DND-41 (cell line): ENCODE data around the gene FAM32A.

Experiments used
- ATAC-seq: fragments of 200-7000 bp; cut with Tn5 transposase; 3 replicates; pipeline ENCODE4 v1.9.1; 2021; ENCODE audit warnings: low read depth; ENCODE audit not compliant: insufficient read depth
- DNase-seq: peaks from one replicate; pipeline ENCODE4 v3.0.0-alpha.2; 2020
- H2AFZ ChIP-seq: 2 replicates; pipeline ENCODE4 v1.6.0; 2012; ENCODE audit warnings: low read depth, low read length
- H3K27ac ChIP-seq: 2 replicates; pipeline ENCODE4 v1.5.1; 2012; ENCODE audit warnings: low read length, inconsistent platforms
- H3K27me3 ChIP-seq: fragments of 200-600 bp; sonication (generic); 2 replicates; pipeline ENCODE4 v1.6.0; 2012; ENCODE audit warnings: low read length, mild to moderate bottlenecking, inconsistent platforms; ENCODE audit not compliant: insufficient read depth, poor library complexity
- H3K36me3 ChIP-seq: 2 replicates; pipeline ENCODE4 v1.5.1; 2012; ENCODE audit warnings: low read length, inconsistent platforms; ENCODE audit not compliant: insufficient read depth
- H3K4me1 ChIP-seq: 2 replicates; pipeline ENCODE4 v1.5.1; 2012; ENCODE audit warnings: mild to moderate bottlenecking, low read length; ENCODE audit not compliant: insufficient read depth
- H3K4me2 ChIP-seq: 2 replicates; pipeline ENCODE4 v1.6.0; 2012; ENCODE audit warnings: mild to moderate bottlenecking, moderate library complexity, low read length, inconsistent platforms; ENCODE audit not compliant: insufficient read depth
- H3K4me3 ChIP-seq, 2 experiments: fragments of 200-600 bp in 1 of 2; shearing (Covaris generic) in 1 of 2; 2 replicates each; pipeline ENCODE4 v1.5.1; 2012 to 2016; ENCODE audit warnings: inconsistent platforms in 2 of 2, low read length in 2 of 2, mild to moderate bottlenecking in 2 of 2, low read depth in 1 of 2, moderate library complexity in 1 of 2
- H3K79me2 ChIP-seq: 2 replicates; pipeline ENCODE4 v1.6.0; 2012; ENCODE audit warnings: low read length, inconsistent platforms; ENCODE audit not compliant: insufficient read depth
- H3K9ac ChIP-seq: 2 replicates; pipeline ENCODE4 v1.6.0; 2012; ENCODE audit warnings: low read depth, mild to moderate bottlenecking, inconsistent platforms, low read length, moderate library complexity
- H3K9me3 ChIP-seq: 2 replicates; pipeline ENCODE4 v1.5.1; 2012; ENCODE audit warnings: low read length, moderate library complexity, mild to moderate bottlenecking, inconsistent platforms; ENCODE audit not compliant: insufficient read depth, severe bottlenecking
- H4K20me1 ChIP-seq: 2 replicates; pipeline ENCODE4 v1.6.0; 2012; ENCODE audit warnings: low read length; ENCODE audit not compliant: insufficient read depth
- CTCF ChIP-seq: IDR thresholded peaks from 2 replicates; pipeline ENCODE4 v1.5.1; 2012; ENCODE audit warnings: borderline replicate concordance, low read length, moderate library complexity, mild to moderate bottlenecking; ENCODE audit not compliant: poor library complexity, severe bottlenecking; ENCODE audit errors: extremely low read depth
- EZH2 ChIP-seq: IDR thresholded peaks from 3 replicates; pipeline ENCODE4 v1.6.1; 2012; ENCODE audit warnings: borderline replicate concordance, low read depth, mild to moderate bottlenecking, moderate library complexity, low read length, inconsistent platforms; ENCODE audit not compliant: severe bottlenecking

FAM32A gene

DNA sequence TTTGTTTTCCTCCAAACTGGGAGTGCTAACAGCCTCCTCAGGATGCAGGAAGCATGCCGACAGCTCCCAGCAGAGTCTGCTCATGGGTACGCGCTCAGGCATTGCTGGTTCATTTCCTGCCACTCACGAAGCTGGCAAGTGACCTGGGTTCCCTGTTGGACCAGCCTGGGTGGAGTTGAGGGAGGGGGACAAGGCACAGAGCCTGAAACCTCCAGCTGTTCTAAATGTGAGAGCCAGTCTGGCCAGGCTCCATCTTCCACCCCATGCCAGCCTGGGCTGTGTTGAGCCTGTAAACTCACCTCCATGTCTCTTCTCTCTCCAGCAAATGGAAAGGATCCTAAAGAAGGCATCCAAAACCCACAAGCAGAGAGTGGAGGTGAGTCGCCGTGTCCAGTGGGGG, 5.0 kb downstream of the FAM32A start:
- Histone ChIP-seq H3K27ac (no peak overlapping the region), H3K9ac (no peak overlapping the region), H2AFZ (no peak overlapping the region), H3K27me3 (no peaks in the 10 kb centered on the region), H4K20me1 (peaks cover 27% of the 10 kb centered on the region), H3K9me3 (no peaks in the 10 kb centered on the region), H3K79me2 (peaks cover 36% of the 10 kb centered on the region), H3K36me3 (peaks cover 61% of the 10 kb centered on the region), H3K4me1 (peaks cover 24% of the 10 kb centered on the region), H3K4me2 (no peak overlapping the region), H3K4me3 (no peak overlapping the region)
- TF ChIP-seq CTCF, result no peak
- TF ChIP-seq EZH2, result no peak
- DNase-seq (no peak), ATAC-seq (no peak)

- Histone ChIP-seq H3K79me2 (peaks cover 31% of the 10 kb centered on the region), H3K27me3 (no peaks in the 10 kb centered on the region), H3K4me2 (no peak overlapping the region), H4K20me1 (peaks cover 27% of the 10 kb centered on the region), H3K4me3 (no peak overlapping the region), H3K9ac (no peak overlapping the region), H3K4me1 (peaks cover 24% of the 10 kb centered on the region), H3K36me3 (peaks cover 61% of the 10 kb centered on the region), H3K9me3 (no peaks in the 10 kb centered on the region), H3K27ac (no peak overlapping the region), H2AFZ (no peak overlapping the region)
- DNase-seq (no peak), ATAC-seq (no peak)
- TF ChIP-seq EZH2 (no peak), CTCF (no peak)
Measured at GRCh38 chr19:16190736-16191135, 5.5 kb downstream of the FAM32A start.

GRCh38 chr19:16191216-16191908, 6.2 kb downstream of the FAM32A start:
- Histone ChIP-seq H2AFZ (no peak overlapping the region), H3K9me3 (no peaks in the 10 kb centered on the region), H3K4me2 (no peak overlapping the region), H4K20me1 (peaks cover 23% of the 10 kb centered on the region), H3K9ac (no peak overlapping the region), H3K27me3 (no peaks in the 10 kb centered on the region), H3K4me1 (peaks cover 24% of the 10 kb centered on the region), H3K27ac (no peak overlapping the region), H3K79me2 (peaks cover 25% of the 10 kb centered on the region), H3K4me3 (no peak overlapping the region), H3K36me3 (peaks cover 60% of the 10 kb centered on the region)
- TF ChIP-seq CTCF, result no peak
- no peak for TF ChIP-seq EZH2
- no peak for DNase-seq
- ATAC-seq, result no peak

DNA sequence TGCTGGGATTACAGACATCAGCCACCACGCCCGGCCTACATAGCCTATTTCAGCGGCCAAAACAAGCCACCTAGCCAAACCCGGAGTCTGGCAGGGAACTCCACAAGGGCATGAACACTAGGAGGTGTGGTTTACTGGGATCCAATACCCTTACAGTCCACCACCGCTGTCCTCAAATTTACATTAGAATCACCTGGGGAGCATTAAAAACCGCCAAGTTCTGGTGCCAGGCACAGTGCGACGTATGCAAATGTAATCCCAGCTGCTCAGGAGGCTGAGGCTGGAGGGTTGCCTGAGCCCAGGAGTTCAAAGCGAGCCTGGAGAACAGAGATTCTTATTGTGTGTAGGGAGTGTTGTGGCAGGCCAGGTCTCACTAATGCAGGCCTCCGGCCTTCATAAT, 8.3 kb downstream of the FAM32A start:
- ATAC-seq (no peak), DNase-seq (no peak)
- Histone ChIP-seq H2AFZ (no peak overlapping the region), H3K27ac (no peak overlapping the region), H4K20me1 (peaks cover 12% of the 10 kb centered on the region), H3K4me2 (no peak overlapping the region), H3K9ac (no peak overlapping the region), H3K27me3 (no peaks in the 10 kb centered on the region), H3K4me3 (no peak overlapping the region), H3K79me2 (peaks cover 20% of the 10 kb centered on the region), H3K4me1 (peaks cover 21% of the 10 kb centered on the region), H3K9me3 (no peaks in the 10 kb centered on the region), H3K36me3 (peaks cover 49% of the 10 kb centered on the region)
- TF ChIP-seq EZH2, result no peak
- TF ChIP-seq CTCF, result no peak
